ENCODE data around the gene PXT1. TPM values are rescaled to one million over a fixed set of nuclear protein-coding genes. Genes with fewer than 3 reads are reported as not detected.

Gene PXT1
- total and polyA plus RNA-seq, 9 of the 15 experiments (the other 6 are each of a cell fraction or from before 2014, with no cell fraction given), result 0.09 to 0.11 (median 0.10) TPM; not detected in 5

GRCh38 chr6:36350681-36351571, 91.7 kb downstream of the PXT1 start (continued):
- TF ChIP-seq TOE1 (IDR thresholded peaks at IDR 0.05; ENCODE audit: borderline replicate concordance), result peak; percentile 57; the same call in 1 of the 2 replicates
- no peak for TF ChIP-seq TOE1 (CRISPR knock-in tag; IDR thresholded peaks at IDR 0.05; ENCODE audit: borderline replicate concordance, low read depth)
- no peak for TF ChIP-seq CBX1 (IDR thresholded peaks at IDR 0.05; ENCODE audit: low read depth)
- TF ChIP-seq DNMT1 (IDR thresholded peaks at IDR 0.05), result no peak
- no peak for TF ChIP-seq TAF9B (IDR thresholded peaks at IDR 0.05; ENCODE audit: partially characterized antibody)
- no peak for TF ChIP-seq ATF1 (CRISPR knock-in tag; IDR thresholded peaks at IDR 0.05)
- TF ChIP-seq ATF1 (tag; IDR thresholded peaks at IDR 0.05), result peak; percentile 76
- TF ChIP-seq USF1 (CRISPR knock-in tag; IDR thresholded peaks at IDR 0.05), result no peak
- TF ChIP-seq NR4A1 (CRISPR knock-in tag; IDR thresholded peaks at IDR 0.05), result no peak; the same call in 1 of the 2 replicates
- TF ChIP-seq NR4A1 (tag; IDR thresholded peaks at IDR 0.05), result peak; percentile 76; the same call in 1 of the 2 replicates
- TF ChIP-seq MCM5 (IDR thresholded peaks at IDR 0.05; ENCODE audit: low read depth), result no peak
- no peak for TF ChIP-seq CEBPZ (IDR thresholded peaks at IDR 0.05; ENCODE audit: borderline replicate concordance, low read depth, low read length)
- TF ChIP-seq CREM (IDR thresholded peaks at IDR 0.05; ENCODE audit: low read depth), result peak; percentile 80
- TF ChIP-seq E2F1 (CRISPR knock-in tag; IDR thresholded peaks at IDR 0.05), result peak; percentile 71; the same call in 1 of the 2 replicates
- no peak for TF ChIP-seq PURB (CRISPR knock-in tag; IDR thresholded peaks at IDR 0.05; ENCODE audit: low read depth)
- no peak for TF ChIP-seq RFX5 (IDR thresholded peaks at IDR 0.05; ENCODE audit: low read depth, low read length)
- no peak for TF ChIP-seq ZNF280B (CRISPR knock-in tag; IDR thresholded peaks at IDR 0.05)
- TF ChIP-seq EP400 (IDR thresholded peaks at IDR 0.05), result peak; percentile 51
- no peak for TF ChIP-seq PPARD (CRISPR knock-in tag; IDR thresholded peaks at IDR 0.05)
- no peak for TF ChIP-seq ZNF165 (CRISPR knock-in tag; IDR thresholded peaks at IDR 0.05; ENCODE audit: borderline replicate concordance)
- peak; percentile 84 for TF ChIP-seq DMBX1 (CRISPR knock-in tag; IDR thresholded peaks at IDR 0.05; ENCODE audit: borderline replicate concordance)
- TF ChIP-seq ZNF830 (CRISPR knock-in tag; IDR thresholded peaks at IDR 0.05), result no peak
- TF ChIP-seq EGR1 (conservative IDR thresholded peaks at IDR 0.05), result no peak
